NK-92 (cell line): ENCODE measurements around the gene KRT38.

Experiments used
- DNase-seq: peaks from one replicate; lab custom pipeline; 2025; ENCODE audit not compliant: unreplicated experiment; lab: John Stamatoyannopoulos, UW

The KRT38 gene

GRCh38 chr17:41440531-41441033 lies at the start of gene KRT38:
TSS of gene KRT38 (minus strand) at chr17:41440983. CDS start at chr17:41440921, 62 bp downstream.
- no peak for DNase-seq

- no peak for DNase-seq
These were observed 48.7 kb upstream of the KRT38 start, which contains the start of gene KRT36 for GRCh38 chr17:41489531-41489930. TSS of gene KRT36 (minus strand) at chr17:41489910. CDS start at chr17:41489864, 46 bp downstream.

- no peak for DNase-seq
These were observed 46.2 kb upstream of the KRT38 start for GRCh38 chr17:41486809-41487530.

- DNase-seq = no peak
These were observed 45.5 kb upstream of the KRT38 start for GRCh38 chr17:41486316-41486715.

GRCh38 chr17:41484920-41485904 lies 44.4 kb upstream of the KRT38 start:
- no peak for DNase-seq

- DNase-seq = no peak
These were observed 43.4 kb upstream of the KRT38 start for GRCh38 chr17:41483991-41484826.

GRCh38 chr17:41483531-41483930 lies 42.7 kb upstream of the KRT38 start:
- DNase-seq = no peak

- no peak for DNase-seq
These were observed 40.3 kb upstream of the KRT38 start, which contains the start of gene KRT35 for GRCh38 chr17:41481036-41481435. TSS of gene KRT35 (minus strand) at chr17:41481151. CDS start at chr17:41481097, 54 bp downstream.

GRCh38 chr17:41480581-41480980 lies 39.8 kb upstream of the KRT38 start:
- DNase-seq = no peak

- DNase-seq = no peak
These were observed 39.4 kb upstream of the KRT38 start for GRCh38 chr17:41480136-41480535.

GRCh38 chr17:41478237-41478636 lies 37.5 kb upstream of the KRT38 start:
- no peak for DNase-seq

GRCh38 chr17:41476866-41477815 lies 36.4 kb upstream of the KRT38 start:
- no peak for DNase-seq

GRCh38 chr17:41475421-41475820 lies 34.6 kb upstream of the KRT38 start:
- no peak for DNase-seq

GRCh38 chr17:41474863-41475262 lies 34.1 kb upstream of the KRT38 start:
- no peak for DNase-seq

GRCh38 chr17:41468346-41468745 lies 27.6 kb upstream of the KRT38 start:
- DNase-seq = no peak

- DNase-seq = no peak
These were observed 26.8 kb upstream of the KRT38 start for GRCh38 chr17:41467561-41467960.

- DNase-seq = no peak
These were observed 26.2 kb upstream of the KRT38 start, which contains the start of gene KRT32 for GRCh38 chr17:41466988-41467387. TSS of gene KRT32 (minus strand) at chr17:41467386. CDS start at chr17:41467325, 61 bp downstream.

- DNase-seq = no peak
These were observed 23.9 kb upstream of the KRT38 start for GRCh38 chr17:41464682-41465081.

- DNase-seq = no peak
These were observed 23.4 kb upstream of the KRT38 start for GRCh38 chr17:41464173-41464572.
